NCI-H460 (cell line): ENCODE measurements around the gene ZW10. TPM values are rescaled to one million over a fixed set of nuclear protein-coding genes. Genes with fewer than 3 reads are reported as not detected.
"Not testable (repeated sequence)": the region's sequence is repeated elsewhere in the genome, so short reads cannot be mapped to it uniquely, and the experiment has no call there.

Experiments
- DNase-seq: peaks from one replicate; pipeline ENCODE4 v3.0.0-alpha.2; 2016; ENCODE audit warnings: low read depth; ENCODE audit errors: extremely low read depth
- total RNA-seq: library from RNA; depleted of rRNA; stranded (reverse); fragments of >200 nt; shearing (Covaris generic); gene quantifications from 2 replicates; pipeline ENCODE4 v1.2.3, GENCODE V29; 2014

ZW10 gene
- total RNA-seq, 1 experiment from 2014 or later: 14.3 TPM

- DNase-seq: not testable (repeated sequence)
Measured at GRCh38 chr11:113763040-113763439, 10.5 kb downstream of the ZW10 start.

GRCh38 chr11:113760241-113760640 lies 13.3 kb downstream of the ZW10 start:
- DNase-seq: no peak

- no peak for DNase-seq
Measured at GRCh38 chr11:113752932-113753331, 20.6 kb downstream of the ZW10 start.

- DNase-seq: no peak
Measured at GRCh38 chr11:113736323-113736722, 37.2 kb downstream of the ZW10 start.

GRCh38 chr11:113732092-113732491 lies 41.4 kb downstream of the ZW10 start:
- no peak for DNase-seq

GRCh38 chr11:113730887-113731726 lies 42.4 kb downstream of the ZW10 start:
- DNase-seq: peak; percentile 38

- no peak for DNase-seq
Measured at GRCh38 chr11:113729456-113729855, 44.0 kb downstream of the ZW10 start.

- no peak for DNase-seq
Measured at GRCh38 chr11:113728814-113729213, 44.7 kb downstream of the ZW10 start.

GRCh38 chr11:113725913-113726312 lies 47.6 kb downstream of the ZW10 start:
- DNase-seq: no peak

- no peak for DNase-seq
Measured at GRCh38 chr11:113725407-113725806, 48.1 kb downstream of the ZW10 start.

GRCh38 chr11:113724778-113725177 lies 48.7 kb downstream of the ZW10 start:
- DNase-seq: no peak

GRCh38 chr11:113723787-113724186 lies 49.7 kb downstream of the ZW10 start:
- no peak for DNase-seq

GRCh38 chr11:113722934-113723333 lies 50.6 kb downstream of the ZW10 start:
- no peak for DNase-seq

- no peak for DNase-seq
Measured at GRCh38 chr11:113722221-113722620, 51.3 kb downstream of the ZW10 start.

- DNase-seq: no peak
Measured at GRCh38 chr11:113721462-113722066, 51.9 kb downstream of the ZW10 start.

- not testable (repeated sequence) for DNase-seq
Measured at GRCh38 chr11:113720478-113720877, 53.0 kb downstream of the ZW10 start.

- DNase-seq: no peak
Measured at GRCh38 chr11:113715882-113716625, 57.4 kb downstream of the ZW10 start.

GRCh38 chr11:113715273-113715672 lies 58.2 kb downstream of the ZW10 start:
- DNase-seq: no peak

- no peak for DNase-seq
Measured at GRCh38 chr11:113710989-113711388, 62.5 kb downstream of the ZW10 start.

GRCh38 chr11:113705871-113706655 lies 67.4 kb downstream of the ZW10 start, which contains the start of gene TMPRSS5:
TSS of gene TMPRSS5 (minus strand) at chr11:113706308. CDS start at chr11:113706224, 84 bp downstream.
- no peak for DNase-seq

GRCh38 chr11:113703551-113703950 lies 69.9 kb downstream of the ZW10 start:
- not testable (repeated sequence) for DNase-seq
